NK-92 (cell line): ENCODE measurements around the gene KRTCAP2.

Experiments used
- DNase-seq: peaks from one replicate; lab custom pipeline; 2025; ENCODE audit not compliant: unreplicated experiment; lab: John Stamatoyannopoulos, UW

Gene KRTCAP2

DNA sequence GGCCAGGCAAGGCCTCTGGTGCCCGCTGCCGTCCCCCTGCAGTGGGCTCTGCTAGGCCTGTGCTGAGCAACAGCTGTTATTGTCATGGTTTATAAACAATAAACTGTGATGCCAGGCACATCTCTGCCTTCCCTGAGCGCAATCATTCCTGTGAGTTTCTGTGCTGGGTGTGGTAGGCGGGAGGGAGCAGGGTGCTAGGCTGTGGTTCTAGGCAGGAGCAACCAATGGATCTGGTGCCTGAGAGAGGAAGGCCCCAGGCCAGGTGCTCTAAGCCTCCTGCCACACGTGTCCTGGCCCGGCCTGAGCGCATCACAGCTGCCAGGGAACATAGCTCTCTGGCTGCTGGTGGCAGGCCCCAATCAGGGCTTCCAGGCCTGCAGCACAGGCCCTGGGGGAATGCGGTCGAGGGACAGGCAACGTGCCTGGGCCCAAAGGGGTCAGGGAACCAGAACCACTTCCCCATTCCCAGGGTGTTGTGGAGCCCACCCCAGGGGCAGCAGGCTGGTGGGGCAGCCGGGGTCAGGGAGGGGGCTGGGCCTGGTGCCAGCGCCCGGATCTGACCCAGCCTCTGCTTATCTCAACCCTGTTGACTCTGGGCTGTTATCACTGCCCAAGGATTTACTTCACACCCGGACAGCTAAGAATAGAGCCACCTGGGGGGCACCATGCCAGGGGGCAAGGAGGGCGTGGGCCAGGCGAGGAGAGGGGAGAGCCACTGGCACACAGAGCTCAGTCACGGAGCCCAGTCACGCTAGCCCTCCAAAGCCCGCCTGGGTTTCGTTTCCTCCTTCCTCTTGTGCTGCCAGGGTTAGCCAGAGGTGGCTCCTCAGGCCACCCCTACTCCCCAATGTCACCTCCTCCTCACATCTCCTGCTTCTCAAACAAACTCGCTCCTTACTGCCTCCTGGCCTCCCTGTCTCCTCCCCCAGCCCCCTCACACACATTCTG is 12.0 kb upstream of the KRTCAP2 start:
- no peak for DNase-seq

- no peak for DNase-seq
Measured at GRCh38 chr1:155184351-155184811, 11.3 kb upstream of the KRTCAP2 start.

DNA sequence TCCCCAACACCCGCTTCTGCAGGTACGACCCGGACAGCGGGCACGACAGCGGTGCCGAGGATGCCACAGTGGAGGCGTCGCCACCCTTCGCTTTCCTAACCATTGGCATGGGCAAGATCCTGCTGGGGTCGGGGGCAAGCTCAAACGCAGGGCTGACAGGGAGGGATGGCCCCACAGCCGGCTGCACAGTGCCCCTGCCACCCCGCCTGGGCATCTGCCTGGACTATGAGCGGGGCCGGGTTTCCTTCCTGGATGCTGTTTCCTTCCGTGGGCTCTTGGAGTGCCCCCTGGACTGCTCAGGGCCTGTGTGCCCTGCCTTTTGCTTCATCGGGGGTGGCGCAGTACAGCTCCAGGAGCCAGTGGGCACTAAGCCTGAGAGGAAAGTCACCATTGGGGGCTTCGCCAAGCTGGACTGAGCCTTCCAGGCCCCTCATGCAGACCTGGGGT is 10.7 kb upstream of the KRTCAP2 start:
- no peak for DNase-seq

- no peak for DNase-seq
Measured at GRCh38 chr1:155182052-155182550, 9.0 kb upstream of the KRTCAP2 start.

- DNase-seq = no peak
Measured at GRCh38 chr1:155181371-155182051, 8.4 kb upstream of the KRTCAP2 start.

DNA sequence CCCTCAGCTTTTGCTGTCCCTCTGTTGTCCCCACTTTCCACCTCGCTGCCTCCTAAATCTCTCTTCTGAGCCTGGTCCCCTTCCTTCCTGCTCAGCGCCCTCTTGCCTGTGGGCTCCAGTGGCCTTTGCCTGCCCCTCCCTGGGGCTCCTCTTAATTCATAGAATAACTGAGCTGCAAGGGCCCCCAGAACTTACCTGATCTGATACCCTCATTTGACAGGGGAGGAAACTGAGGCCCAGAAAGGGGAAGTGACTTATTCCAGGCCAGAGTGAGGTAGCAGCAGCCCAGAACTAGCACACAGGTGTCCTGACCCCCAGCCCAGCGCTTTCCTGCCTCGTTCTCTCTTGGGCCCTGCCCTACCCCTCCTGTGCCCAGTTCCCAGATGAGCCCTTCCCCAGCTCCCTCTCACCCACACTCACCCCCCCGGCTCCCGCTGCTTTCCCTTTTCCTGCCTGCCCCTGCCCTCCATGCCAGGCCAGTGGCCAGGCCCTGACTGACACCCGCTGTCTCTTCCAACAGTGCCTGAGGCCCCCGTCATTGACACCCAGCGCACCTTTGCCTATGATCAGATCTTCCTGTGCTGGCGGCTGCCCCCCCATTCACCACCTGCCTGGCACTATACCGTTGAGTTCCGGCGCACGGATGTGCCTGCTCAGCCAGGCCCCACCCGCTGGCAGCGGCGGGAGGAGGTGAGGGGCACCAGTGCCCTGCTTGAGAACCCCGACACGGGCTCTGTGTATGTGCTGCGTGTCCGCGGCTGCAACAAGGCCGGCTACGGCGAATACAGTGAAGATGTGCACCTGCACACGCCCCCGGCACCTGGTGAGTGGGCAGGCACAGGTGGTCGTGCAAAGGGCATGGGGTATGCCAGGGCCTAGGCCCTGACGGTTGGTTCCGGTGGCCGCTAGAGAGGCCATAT is 6.3 kb upstream of the KRTCAP2 start:
- DNase-seq = no peak

GRCh38 chr1:155178441-155179111 is 5.5 kb upstream of the KRTCAP2 start:
- DNase-seq = no peak

DNA sequence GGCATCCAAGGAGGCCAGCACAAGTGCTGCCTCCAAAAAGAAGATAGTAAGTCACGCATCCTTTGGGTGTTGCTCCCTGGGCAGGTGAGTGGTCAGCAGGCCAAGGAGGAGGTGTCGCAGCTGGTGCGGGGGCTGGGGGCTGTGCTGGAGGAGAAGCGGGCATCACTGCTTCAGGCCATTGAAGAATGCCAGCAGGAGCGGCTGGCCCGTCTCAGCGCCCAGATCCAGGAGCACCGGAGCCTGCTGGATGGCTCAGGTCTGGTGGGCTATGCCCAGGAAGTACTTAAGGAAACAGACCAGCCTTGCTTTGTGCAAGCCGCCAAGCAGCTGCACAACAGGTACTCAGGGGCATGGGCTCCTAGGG is 4.8 kb upstream of the KRTCAP2 start:
- no peak for DNase-seq

DNA sequence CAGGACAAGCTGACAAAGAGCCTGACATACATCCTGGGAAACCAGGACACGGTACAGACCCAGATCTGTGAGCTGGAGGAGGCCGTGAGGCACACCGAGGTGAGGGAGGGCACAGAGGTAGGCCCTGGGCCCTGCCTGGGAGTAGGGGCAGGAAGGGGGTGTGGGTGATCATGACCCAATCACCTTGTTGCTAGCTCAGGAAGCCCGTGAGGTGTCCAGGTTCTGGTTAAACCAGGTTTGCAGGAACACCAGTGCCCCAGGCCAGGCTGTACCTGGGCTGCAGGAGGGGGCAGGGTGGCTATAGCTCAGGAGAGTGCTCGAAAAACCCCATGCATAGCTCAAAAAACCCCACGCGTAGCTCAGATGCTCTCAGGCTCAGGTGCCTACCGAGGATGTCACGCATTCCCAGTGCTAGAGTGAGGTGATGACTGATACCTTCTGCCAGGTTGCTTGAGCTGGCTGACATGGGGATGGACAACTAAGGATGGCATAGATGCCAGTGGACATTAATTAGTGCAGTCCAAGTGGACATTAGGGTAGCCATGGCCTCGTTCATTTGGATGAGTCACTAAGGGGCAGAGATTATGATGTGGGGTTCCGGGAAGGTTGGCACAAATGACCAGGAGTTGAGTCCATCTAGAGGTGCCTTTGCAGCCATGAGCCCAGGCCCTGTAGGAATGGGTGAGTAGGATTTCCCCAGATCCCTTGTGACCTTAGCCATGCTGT is 4.3 kb upstream of the KRTCAP2 start:
- no peak for DNase-seq

- peak; percentile 13 for DNase-seq
Measured at GRCh38 chr1:155176544-155177071, 3.5 kb upstream of the KRTCAP2 start.

GRCh38 chr1:155175927-155176371 is 2.8 kb upstream of the KRTCAP2 start:
- no peak for DNase-seq

DNA sequence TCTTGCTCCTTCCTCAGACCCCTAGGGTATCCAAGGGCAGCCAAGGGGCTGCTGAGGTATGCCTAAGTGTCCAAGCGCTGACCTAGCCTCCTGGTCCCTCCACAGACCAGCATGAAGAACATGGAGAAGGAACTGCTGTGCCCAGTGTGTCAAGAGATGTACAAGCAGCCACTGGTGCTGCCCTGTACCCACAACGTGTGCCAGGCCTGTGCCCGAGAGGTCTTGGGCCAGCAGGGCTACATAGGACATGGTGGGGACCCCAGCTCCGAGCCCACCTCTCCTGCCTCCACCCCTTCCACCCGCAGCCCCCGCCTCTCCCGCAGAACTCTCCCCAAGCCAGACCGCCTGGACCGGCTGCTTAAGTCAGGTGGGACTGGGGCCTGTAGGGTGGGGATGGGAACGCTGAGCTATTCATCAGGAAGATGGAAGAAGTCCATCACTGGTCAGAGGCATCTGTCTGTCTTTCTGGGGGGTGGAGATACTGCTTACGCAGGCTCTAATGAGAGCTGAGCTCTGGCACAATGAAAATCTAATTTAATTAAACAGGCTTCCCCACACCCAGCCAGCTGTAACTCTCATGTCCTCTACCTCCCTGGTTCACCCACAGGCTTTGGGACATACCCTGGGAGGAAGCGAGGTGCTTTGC is 2.3 kb upstream of the KRTCAP2 start:
- DNase-seq = no peak

- no peak for DNase-seq
Measured at GRCh38 chr1:155174324-155175280, 1.5 kb upstream of the KRTCAP2 start.

DNA sequence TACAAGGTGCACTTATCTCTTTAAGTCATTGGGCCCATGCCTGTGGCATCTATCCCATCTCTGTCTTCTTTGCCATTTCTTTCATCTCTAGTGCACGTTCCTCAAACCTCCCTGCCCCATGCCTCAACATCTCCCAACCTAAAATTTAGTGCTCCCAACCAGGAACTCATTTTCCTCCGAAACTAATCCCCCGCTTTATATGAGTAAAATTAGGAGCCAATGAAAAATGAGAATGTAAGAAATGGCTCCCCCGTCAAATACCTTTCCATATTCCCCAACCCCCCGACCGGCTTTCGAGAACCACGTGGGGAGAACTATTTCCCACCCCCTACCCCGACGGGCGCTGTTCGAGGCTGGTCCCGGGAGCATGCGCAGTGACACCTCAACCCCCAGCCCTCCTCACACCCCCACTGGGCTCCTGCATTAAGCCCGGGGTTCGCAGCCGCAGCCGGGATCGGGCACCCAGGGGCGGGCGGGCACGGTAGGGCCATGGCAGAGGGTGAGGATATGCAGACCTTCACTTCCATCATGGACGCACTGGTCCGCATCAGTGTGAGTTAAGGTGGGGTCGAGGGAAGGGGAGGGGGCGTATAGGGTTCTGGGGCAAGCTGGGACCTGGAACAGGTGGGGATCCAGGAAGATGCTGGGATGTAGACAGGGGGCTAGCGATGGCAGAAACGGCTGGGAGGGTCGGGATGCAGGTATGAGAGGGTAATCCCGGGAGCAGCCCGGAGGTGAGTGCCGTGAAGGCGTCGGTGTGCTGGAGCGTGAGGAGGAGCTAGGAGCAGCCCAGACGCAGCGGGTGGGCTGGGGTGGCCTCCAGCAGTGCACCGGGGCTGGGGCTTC is 597 bp upstream of the KRTCAP2 start, which contains the start of gene TRIM46:
TRIM46 (plus strand) TSS at position 372 of the 846 bp plus-strand sequence; CDS start at position 490, 118 bp downstream.
- DNase-seq = no peak

GRCh38 chr1:155171836-155172731 is 1.0 kb downstream of the KRTCAP2 start:
- DNase-seq = no peak

GRCh38 chr1:155170806-155171205 is 2.3 kb downstream of the KRTCAP2 start:
- no peak for DNase-seq
